Stimulated activated CD8-positive, alpha-beta memory T cell treated with anti-CD3 and anti-CD28 coated beads, Interleukin-7, amount 100 ng/mL, for 24 hours (primary cell): ENCODE data around the gene CELF2.
"Not testable (repeated sequence)": the region's sequence is repeated elsewhere in the genome, so short reads cannot be mapped to it uniquely, and the experiment has no call there.

Experiments
- DNase-seq: peaks from one replicate; pipeline ENCODE4 v3.0.0-alpha.2; 2020; ENCODE audit warnings: low read depth

CELF2 gene

GRCh38 chr10:11097686-11098085, 80.0 kb downstream of the CELF2 start:
- DNase-seq, result no peak

DNA sequence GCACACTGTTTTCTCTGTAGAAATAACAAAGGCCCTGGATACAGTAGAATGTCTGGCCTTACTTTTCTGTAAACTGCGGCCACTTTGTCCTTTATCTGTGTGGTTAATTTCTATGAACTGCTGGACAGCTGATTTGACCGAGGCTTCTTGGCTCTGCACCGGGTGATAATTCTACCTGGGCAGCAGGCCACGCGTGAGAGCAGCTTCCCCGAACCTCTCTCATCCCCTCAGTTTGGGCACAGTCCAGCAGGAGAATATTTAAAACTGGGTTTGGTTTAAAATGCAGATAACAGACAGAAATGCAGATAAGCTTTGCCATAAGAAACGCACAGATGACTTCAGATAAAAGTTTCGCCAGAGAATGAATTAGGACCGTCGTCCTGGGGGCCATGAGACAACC, 81.0 kb downstream of the CELF2 start:
- DNase-seq, result no peak

- DNase-seq, result no peak
Measured at GRCh38 chr10:11104772-11105675, 87.4 kb downstream of the CELF2 start.

- no peak for DNase-seq
Measured at GRCh38 chr10:11105676-11106004, 88.0 kb downstream of the CELF2 start.

DNA sequence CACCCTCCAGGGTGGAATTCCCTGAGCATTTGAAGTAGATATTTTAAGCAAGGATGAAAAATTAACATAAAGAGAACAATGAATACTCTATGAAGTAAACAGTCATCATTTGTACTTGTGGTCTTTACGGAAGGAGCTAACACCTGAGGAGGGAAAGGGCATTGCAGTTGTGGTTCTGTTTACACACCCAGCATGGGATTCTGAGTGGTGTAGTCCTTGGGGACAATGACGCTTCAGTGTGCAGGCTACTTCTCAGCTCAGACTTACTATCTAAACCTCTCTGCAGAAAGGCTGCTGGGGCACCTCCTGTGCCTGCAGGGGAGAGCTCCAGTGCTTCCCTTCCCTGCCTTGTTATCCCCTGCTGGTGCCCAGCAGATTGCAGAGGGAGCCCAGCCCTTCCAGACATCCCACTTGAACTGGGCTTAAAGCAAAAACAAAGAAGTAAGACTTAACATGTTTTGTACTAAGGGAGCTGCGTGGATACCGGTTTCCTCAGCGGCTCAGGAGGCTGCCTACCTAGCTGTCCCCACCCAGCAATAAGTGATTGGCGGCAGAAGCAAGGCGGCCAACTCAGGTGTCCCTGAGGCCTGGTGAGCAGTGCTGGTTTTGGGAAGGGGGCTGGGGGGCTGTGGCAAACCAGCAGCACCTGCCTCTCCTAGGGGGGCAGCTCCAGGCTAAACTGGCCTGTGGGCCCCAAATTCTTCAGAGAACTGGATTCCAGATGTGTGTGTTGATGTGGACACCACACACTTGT, 89.1 kb downstream of the CELF2 start:
- DNase-seq, result no peak

DNA sequence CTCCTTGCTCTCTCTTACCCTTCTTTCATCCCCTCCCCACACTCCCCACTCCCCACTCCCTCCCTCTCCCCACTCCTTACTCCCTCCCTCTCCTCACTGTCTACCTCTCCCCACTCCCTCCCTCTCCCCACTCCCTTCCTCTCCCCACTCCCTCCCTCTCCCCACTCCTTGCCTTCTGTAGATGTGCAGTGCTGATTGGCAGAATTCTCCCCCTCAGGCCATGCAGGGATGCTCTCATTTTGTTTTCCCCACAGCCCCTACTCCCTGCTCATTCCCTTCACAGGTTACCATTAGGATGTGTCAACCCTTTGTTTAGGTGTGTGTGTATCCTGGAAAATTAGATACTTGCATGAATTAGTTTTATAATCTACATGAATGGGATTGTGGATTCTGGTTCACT, 90.3 kb downstream of the CELF2 start:
- DNase-seq, result no peak

DNA sequence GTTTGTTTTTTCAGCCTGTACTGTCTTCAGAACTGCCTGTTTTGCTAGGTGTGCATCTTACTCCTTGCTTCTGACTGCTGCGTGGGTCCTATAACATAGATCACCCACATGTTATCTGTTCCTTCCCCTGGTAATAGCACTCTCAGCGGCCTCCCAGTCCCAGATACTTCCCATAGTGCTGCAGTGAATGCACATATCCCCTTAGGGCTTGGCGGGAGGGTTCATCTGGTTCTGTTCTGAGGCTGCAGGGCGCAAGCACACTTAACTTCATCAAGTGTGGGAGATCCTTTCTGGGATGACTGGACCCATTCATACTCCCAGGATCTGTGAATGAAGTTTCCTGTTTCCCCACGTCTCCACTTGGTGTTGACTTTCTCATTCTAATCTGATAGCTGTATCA, 90.7 kb downstream of the CELF2 start:
- no peak for DNase-seq

DNA sequence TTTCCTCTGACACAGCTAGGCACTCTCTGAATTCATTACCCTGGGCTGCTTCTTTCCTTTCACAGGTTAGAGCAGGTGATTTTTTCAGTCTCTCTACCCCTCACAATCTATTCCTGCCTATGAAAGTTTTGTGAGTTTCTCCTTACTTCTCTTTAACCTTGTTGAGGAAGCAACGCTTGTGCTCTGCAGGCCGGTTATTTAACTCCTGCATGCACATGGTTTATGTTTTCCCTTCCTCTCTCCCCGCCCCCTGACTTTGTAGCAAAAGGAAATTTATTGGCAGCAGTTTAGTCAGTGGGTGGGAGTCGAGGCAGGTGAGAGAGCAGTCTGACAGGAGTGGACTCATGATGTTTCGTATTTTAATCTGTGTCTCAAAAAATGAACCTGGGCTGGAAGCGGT, 91.9 kb downstream of the CELF2 start:
- no peak for DNase-seq

- no peak for DNase-seq
Measured at GRCh38 chr10:11110539-11110938, 92.9 kb downstream of the CELF2 start.

GRCh38 chr10:11111490-11111889, 93.8 kb downstream of the CELF2 start:
- DNase-seq, result no peak

- DNase-seq, result no peak
Measured at GRCh38 chr10:11112718-11113117, 95.0 kb downstream of the CELF2 start.

- no peak for DNase-seq
Measured at GRCh38 chr10:11113156-11113555, 95.5 kb downstream of the CELF2 start.

DNA sequence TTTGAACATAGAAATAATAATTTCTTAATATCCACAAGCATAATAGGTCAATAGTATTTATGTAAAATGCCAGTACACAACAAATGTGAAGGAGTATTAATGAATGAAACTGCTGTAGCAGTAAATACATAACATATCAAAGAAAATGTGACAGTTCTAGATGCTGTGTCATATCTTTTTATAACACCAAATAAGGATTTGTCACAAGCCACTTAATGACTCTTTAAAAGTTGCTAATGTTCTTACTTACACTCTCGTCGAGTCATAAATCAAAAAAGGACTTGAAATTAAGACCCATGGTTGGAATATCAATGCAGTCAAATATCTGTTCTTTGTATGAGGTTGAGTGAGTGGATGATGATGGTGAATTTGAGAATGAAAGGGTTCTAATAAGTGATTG, 96.6 kb downstream of the CELF2 start:
- no peak for DNase-seq

GRCh38 chr10:11115337-11115736, 97.7 kb downstream of the CELF2 start:
- no peak for DNase-seq

GRCh38 chr10:11116361-11116760, 98.7 kb downstream of the CELF2 start:
- no peak for DNase-seq

DNA sequence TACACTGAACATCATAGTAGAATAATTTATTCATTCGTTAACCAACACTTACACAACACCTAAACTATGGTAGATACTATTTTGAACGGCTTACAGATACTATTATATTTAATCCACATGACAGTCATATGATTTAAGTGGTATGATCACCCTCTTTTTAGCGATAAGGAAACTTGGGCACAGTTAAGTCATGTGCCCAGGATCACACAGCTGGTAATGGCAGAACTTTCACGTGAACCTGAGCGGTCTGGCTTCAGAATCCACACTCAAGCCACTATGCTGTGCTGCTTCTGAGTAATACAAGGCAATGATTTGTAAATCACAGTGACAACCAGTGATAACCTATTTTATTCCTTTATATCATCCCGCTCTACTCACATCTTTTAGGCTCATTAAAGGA, 99.1 kb downstream of the CELF2 start:
- DNase-seq, result no peak

- DNase-seq, result no peak
Measured at GRCh38 chr10:11118686-11119085, 101.0 kb downstream of the CELF2 start.

DNA sequence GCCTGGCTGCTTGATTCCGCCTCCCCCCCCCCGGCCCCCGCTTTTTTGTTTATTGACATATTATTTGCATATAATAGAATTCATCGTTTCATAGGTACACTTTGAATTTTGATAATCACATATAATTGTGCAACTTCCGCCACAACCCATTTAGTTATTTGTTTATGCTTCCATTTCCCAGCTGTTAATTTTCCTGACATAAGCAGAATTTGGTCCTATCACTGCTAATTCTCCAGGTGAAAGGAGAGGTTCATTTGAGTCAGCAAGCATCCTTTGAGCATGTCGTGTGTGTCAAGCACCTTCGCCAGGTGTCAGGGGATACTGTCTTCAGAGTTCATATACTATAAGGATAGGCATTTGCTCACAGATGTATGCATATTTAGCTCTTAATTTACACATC, 102.2 kb downstream of the CELF2 start:
- DNase-seq, result no peak

DNA sequence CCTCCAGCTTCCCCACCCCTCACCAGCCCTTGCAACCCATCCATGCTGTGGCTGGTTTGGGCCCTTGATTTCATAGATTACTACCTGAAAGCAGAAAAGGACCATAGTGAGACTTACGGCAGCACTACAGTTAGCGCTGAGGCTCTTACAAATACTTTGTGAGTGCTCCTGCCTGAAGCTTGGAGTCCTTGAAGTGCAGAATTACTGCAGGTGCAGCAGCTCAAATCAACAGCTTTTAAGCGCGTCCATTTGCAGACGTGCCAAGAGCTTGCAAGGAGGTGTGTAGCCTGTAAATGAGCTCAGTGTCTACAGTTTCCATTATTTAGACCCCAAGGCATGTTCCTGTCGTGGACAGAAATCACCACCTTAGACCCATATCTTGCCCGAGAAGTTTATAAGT, 103.0 kb downstream of the CELF2 start:
- no peak for DNase-seq

- DNase-seq, result not testable (repeated sequence)
Measured at GRCh38 chr10:11123892-11124291, 106.2 kb downstream of the CELF2 start.

DNA sequence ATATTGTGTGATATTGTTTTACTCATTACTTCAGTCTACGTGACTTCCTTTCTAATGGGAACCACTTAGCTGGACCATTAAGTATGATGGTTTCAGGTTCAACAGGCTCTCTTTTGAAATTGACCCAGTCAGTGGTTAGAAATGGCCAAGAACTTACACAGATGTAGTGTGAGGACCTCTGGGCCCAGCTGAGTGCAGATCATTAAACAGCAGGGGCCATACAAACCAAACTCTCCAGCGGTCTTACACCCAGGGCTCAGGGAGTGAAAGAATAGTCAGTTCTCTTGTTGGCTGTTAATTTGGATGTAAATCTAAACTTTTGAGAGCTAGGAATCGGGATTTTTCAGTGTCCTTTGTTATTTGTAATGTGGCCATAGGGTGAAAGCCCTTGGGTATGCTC, 107.3 kb downstream of the CELF2 start:
- no peak for DNase-seq

- not testable (repeated sequence) for DNase-seq
Measured at GRCh38 chr10:11127017-11127416, 109.3 kb downstream of the CELF2 start.

DNA sequence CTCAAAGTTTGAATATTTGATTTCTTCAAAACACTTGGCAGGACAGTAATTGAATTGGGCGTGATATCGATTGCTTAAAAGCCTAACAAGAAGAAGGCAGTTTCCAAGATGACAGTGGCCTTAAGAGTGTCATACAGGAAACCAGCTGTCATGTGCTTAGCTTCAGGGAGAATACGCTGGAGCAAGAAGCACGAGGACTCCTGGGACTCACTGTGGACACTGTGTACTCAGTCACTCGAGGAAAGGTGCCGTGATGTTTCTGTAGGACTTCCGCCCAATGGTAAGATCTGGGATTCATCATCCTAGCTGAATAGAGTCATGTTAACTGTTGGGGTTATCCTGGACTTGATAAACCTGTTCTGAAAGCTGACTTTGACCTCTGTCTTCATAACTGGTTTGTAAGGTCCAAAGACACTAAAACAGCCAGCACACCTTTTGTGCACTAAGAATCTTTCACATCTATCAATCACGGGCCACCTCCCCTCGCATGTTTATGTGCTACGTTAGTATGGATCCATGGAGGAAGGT, 113.5 kb downstream of the CELF2 start:
- DNase-seq, result no peak
